Smooth muscle cell (in vitro differentiated cells): ENCODE measurements around the gene CAMKMT. TPM values are rescaled to one million over a fixed set of nuclear protein-coding genes. Genes with fewer than 3 reads are reported as not detected.

ENCODE experiments used
- DNase-seq: peaks from one replicate; lab custom pipeline; 2025; ENCODE audit not compliant: unreplicated experiment; lab: John Stamatoyannopoulos, UW
- H2AFZ ChIP-seq: fragments of 200-600 bp; sonication (generic); 2 replicates; pipeline ENCODE4 v1.6.0; 2016; ENCODE audit warnings: antibody characterized with exemption, low read depth, mild to moderate bottlenecking
- H3F3A ChIP-seq: fragments of 200-600 bp; sonication (generic); 2 replicates; pipeline ENCODE4 v1.6.0; 2017; ENCODE audit warnings: antibody characterized with exemption, low read depth
- H3K27ac ChIP-seq: fragments of 200-600 bp; sonication (generic); 2 replicates; pipeline ENCODE4 v1.5.1; 2016; ENCODE audit warnings: low read depth, mild to moderate bottlenecking
- H3K27me3 ChIP-seq: fragments of 200-600 bp; sonication (generic); 2 replicates; pipeline ENCODE4 v1.6.1; 2016; ENCODE audit warnings: low read depth, mild to moderate bottlenecking
- H3K36me3 ChIP-seq: fragments of 200-600 bp; sonication (generic); 2 replicates; pipeline ENCODE4 v1.5.1; 2016; ENCODE audit warnings: low read depth
- H3K4me1 ChIP-seq: fragments of 200-600 bp; sonication (generic); 2 replicates; pipeline ENCODE4 v1.5.1; 2016; ENCODE audit warnings: low read depth
- H3K4me2 ChIP-seq: fragments of 200-600 bp; sonication (generic); 2 replicates; pipeline ENCODE4 v1.6.0; 2016; ENCODE audit warnings: mild to moderate bottlenecking
- H3K4me3 ChIP-seq: fragments of 200-600 bp; sonication (generic); 2 replicates; pipeline ENCODE4 v1.5.1; 2016; ENCODE audit warnings: mild to moderate bottlenecking
- H3K79me2 ChIP-seq: fragments of 200-600 bp; sonication (generic); 2 replicates; pipeline ENCODE4 v1.6.0; 2016; ENCODE audit warnings: low read depth, mild to moderate bottlenecking
- H3K9ac ChIP-seq: fragments of 200-600 bp; sonication (generic); 2 replicates; pipeline ENCODE4 v1.6.0; 2016; ENCODE audit warnings: low read depth
- H3K9me3 ChIP-seq: fragments of 200-600 bp; sonication (generic); replicated peaks from 2 replicates; pipeline ENCODE4 v1.5.1; 2016; ENCODE audit warnings: low read depth
- H4K20me1 ChIP-seq: fragments of 200-600 bp; sonication (generic); 2 replicates; pipeline ENCODE4 v1.6.0; 2016; ENCODE audit warnings: low read depth
- CTCF ChIP-seq: fragments of 200-600 bp; sonication (generic); IDR thresholded peaks from 2 replicates; pipeline ENCODE4 v1.5.1; 2017; ENCODE audit warnings: borderline replicate concordance, mild to moderate bottlenecking, antibody characterized with exemption; ENCODE audit not compliant: insufficient read depth, poor library complexity, severe bottlenecking
- WGBS: methylation state at CpG from one replicate; pipeline ENCODE4 v1.1.7; 2016; ENCODE audit warnings: low lambda C conversion rate; 5-methylcytosine and 5-hydroxymethylcytosine counted together
- polyA plus RNA-seq: library from polyadenylated mRNA; unstranded; fragments of >200 nt; fragmentation: Nextera tagmentation; extraction: Ambion mirVana; gene quantifications from 2 replicates; pipeline ENCODE4 v1.2.1, GENCODE V29; 2016
- total RNA-seq: library from RNA; depleted of rRNA; stranded (reverse); fragments of >200 nt; gene quantifications from 2 replicates; pipeline ENCODE4 v1.2.3, GENCODE V29; 2014

The CAMKMT gene
- total and polyA plus RNA-seq, 2 experiments from 2014 or later, result 7.2 to 7.6 TPM

- no peaks in the 10 kb centered on the region for H4K20me1 ChIP-seq
- H3K4me3 ChIP-seq, result no peak overlapping the region
- peak overlapping the region; percentile 13 for H3K4me2 ChIP-seq
- H3K4me1 ChIP-seq, result peaks cover 71% of the 10 kb centered on the region
- 71% methylated on average over 6 of the region's 6 CpGs for WGBS
- H3K9ac ChIP-seq, result no peak overlapping the region
- no peaks in the 10 kb centered on the region for H3K36me3 ChIP-seq
- H2AFZ ChIP-seq, result no peak overlapping the region
- H3K9me3 ChIP-seq, result no peaks in the 10 kb centered on the region
- no peaks in the 10 kb centered on the region for H3F3A ChIP-seq
- no peaks in the 10 kb centered on the region for H3K79me2 ChIP-seq
- DNase-seq, result no peak
- peaks cover 84% of the 10 kb centered on the region for H3K27me3 ChIP-seq
- TF ChIP-seq CTCF, result no peak
- H3K27ac ChIP-seq, result no peak overlapping the region
Observed at GRCh38 chr2:44777036-44777435, 415.3 kb downstream of the CAMKMT start.

GRCh38 chr2:44777537-44777936 lies 415.8 kb downstream of the CAMKMT start:
- H3K9ac ChIP-seq, result no peak overlapping the region
- peaks cover 66% of the 10 kb centered on the region for H3K4me1 ChIP-seq
- WGBS, result 20% methylated on average over 11 of the region's 11 CpGs
- no peak for TF ChIP-seq CTCF
- H3K27me3 ChIP-seq, result peaks cover 79% of the 10 kb centered on the region
- H3K4me3 ChIP-seq, result no peak overlapping the region
- no peak for DNase-seq
- no peak overlapping the region for H3K27ac ChIP-seq
- H4K20me1 ChIP-seq, result no peaks in the 10 kb centered on the region
- H2AFZ ChIP-seq, result no peak overlapping the region
- no peaks in the 10 kb centered on the region for H3F3A ChIP-seq
- H3K9me3 ChIP-seq, result no peaks in the 10 kb centered on the region
- peak overlapping the region; percentile 13 for H3K4me2 ChIP-seq
- H3K36me3 ChIP-seq, result no peaks in the 10 kb centered on the region
- H3K79me2 ChIP-seq, result no peaks in the 10 kb centered on the region

DNA sequence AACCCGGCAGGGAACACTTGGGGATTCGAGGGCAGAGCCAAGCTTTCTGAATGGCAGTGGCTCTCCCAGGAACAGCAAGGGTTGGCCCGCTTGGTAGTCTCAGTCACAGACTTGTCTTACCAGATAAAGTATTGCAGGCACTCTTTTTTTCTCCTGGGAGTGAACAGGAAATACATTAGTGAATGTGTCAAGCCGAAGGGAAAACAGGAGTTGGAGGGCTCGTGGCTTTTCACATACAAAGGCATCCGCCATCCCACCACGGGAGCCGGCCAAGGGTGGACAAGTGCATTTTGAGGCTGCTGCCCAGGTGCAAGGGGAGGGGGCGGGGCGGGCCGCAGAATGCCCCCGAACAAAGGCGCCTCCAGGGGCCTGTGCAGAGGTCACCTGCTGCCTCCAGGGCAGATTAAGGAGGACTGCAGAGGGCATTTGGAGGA lies 416.5 kb downstream of the CAMKMT start:
- H3F3A ChIP-seq, result no peaks in the 10 kb centered on the region
- no peaks in the 10 kb centered on the region for H3K9me3 ChIP-seq
- H3K36me3 ChIP-seq, result no peaks in the 10 kb centered on the region
- no peak overlapping the region for H3K9ac ChIP-seq
- no peak overlapping the region for H3K27ac ChIP-seq
- peaks cover 74% of the 10 kb centered on the region for H3K27me3 ChIP-seq
- H3K79me2 ChIP-seq, result no peaks in the 10 kb centered on the region
- H3K4me2 ChIP-seq, result no peak overlapping the region
- 7% methylated on average over 13 of the region's 13 CpGs for WGBS
- H2AFZ ChIP-seq, result no peak overlapping the region
- H3K4me1 ChIP-seq, result peaks cover 59% of the 10 kb centered on the region
- no peak for DNase-seq
- no peaks in the 10 kb centered on the region for H4K20me1 ChIP-seq
- TF ChIP-seq CTCF, result no peak
- H3K4me3 ChIP-seq, result no peak overlapping the region

DNA sequence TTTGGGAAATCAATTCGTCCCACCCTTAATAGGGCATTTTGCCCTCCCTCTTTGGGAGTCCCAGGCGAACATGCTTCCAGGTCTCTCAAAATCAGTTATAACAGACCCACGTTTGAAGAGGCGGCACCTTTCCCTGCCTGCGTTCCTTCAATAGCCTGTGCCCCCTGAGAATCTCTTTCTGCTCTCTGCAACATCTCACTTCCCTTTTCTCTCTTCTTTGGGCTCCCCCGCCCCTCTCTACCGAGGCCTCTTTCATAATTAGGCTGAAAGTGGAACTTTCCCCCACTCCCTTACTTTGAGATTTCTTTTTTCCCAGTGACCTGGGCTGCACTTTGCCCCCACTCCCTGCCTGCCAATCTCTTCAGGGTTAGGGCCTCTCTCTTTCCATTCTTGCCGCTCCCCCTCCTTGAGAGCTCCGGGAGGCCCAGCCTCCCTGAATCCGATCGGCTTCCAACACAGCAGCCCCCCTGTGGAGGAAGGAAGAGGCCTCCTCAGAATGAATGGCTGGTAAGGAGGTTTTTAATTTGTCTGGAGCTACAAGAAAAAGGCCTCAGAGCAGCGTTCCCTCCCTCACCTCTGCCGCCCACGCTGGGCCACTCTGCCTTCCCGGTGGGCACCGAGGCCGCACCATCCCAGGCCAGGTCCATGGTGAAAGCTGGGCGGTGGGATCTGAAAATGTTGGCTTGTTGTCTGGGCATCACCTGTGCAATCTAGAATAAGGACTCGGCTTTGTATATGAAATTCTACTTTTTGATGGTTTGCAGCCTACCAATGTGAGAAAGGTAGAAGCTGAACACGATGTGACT lies 417.1 kb downstream of the CAMKMT start:
- no peak for TF ChIP-seq CTCF
- Histone ChIP-seq H3K9me3 (no peaks in the 10 kb centered on the region), H3F3A (no peaks in the 10 kb centered on the region), H3K27ac (no peak overlapping the region), H3K36me3 (no peaks in the 10 kb centered on the region), H4K20me1 (no peaks in the 10 kb centered on the region), H3K9ac (no peak overlapping the region), H3K79me2 (no peaks in the 10 kb centered on the region), H3K4me2 (no peak overlapping the region), H3K4me3 (no peak overlapping the region), H3K4me1 (peaks cover 53% of the 10 kb centered on the region), H3K27me3 (peaks cover 67% of the 10 kb centered on the region), H2AFZ (no peak overlapping the region)
- 30% methylated on average over 20 of the region's 20 CpGs for WGBS
- no peak for DNase-seq
